ENCODE data around the gene SLC35A3.

DNA sequence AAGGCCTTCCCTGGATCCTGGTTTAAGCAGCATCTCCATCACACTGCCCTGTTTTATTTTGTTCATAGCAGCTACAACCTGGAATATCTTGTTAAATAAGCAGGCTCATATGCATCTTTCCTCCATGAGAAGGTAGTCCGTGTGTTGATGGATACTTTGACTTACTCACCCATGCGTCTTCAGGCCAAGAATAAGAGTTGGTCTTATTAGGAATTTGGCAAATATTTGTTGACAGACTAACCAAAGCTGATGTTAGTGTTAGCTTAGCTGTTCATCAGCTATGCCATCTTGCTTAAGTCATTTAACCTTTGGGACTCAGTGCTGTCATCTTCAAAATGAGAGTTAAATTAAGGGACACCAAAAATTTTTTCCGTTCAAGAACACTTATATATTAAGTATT lies 103.7 kb downstream of the SLC35A3 start:
- TF ChIP-seq, protein P1, sequence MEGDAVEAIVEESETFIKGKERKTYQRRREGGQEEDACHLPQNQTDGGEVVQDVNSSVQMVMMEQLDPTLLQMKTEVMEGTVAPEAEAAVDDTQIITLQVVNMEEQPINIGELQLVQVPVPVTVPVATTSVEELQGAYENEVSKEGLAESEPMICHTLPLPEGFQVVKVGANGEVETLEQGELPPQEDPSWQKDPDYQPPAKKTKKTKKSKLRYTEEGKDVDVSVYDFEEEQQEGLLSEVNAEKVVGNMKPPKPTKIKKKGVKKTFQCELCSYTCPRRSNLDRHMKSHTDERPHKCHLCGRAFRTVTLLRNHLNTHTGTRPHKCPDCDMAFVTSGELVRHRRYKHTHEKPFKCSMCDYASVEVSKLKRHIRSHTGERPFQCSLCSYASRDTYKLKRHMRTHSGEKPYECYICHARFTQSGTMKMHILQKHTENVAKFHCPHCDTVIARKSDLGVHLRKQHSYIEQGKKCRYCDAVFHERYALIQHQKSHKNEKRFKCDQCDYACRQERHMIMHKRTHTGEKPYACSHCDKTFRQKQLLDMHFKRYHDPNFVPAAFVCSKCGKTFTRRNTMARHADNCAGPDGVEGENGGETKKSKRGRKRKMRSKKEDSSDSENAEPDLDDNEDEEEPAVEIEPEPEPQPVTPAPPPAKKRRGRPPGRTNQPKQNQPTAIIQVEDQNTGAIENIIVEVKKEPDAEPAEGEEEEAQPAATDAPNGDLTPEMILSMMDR (IDR thresholded peaks at IDR 0.05 in 2 of 3, conservative IDR thresholded peaks at IDR 0.05 in 1 of 3; ENCODE audit: borderline replicate concordance in 1 of 3, insufficient read depth in 1 of 3, low read depth in 2 of 3, low read length in 2 of 3), result no peak
- TF ChIP-seq RAD21 (IDR thresholded peaks at IDR 0.05; ENCODE audit: low read depth), result no peak
- no peak for TF ChIP-seq EZH2phosphoT487 (IDR thresholded peaks at IDR 0.05; ENCODE audit: borderline replicate concordance)
- no peak for TF ChIP-seq SRF (IDR thresholded peaks at IDR 0.05; ENCODE audit: low read depth)
- TF ChIP-seq EZH2 (IDR thresholded peaks at IDR 0.05), result no peak
- no peak for TF ChIP-seq YY1 (IDR thresholded peaks at IDR 0.05; ENCODE audit: extremely low read depth, insufficient replicate concordance, low read depth, low read length)
- TF ChIP-seq ZNF274 (IDR thresholded peaks at IDR 0.05; ENCODE audit: low read depth, low read length), result no peak
- TF ChIP-seq, protein P2, sequence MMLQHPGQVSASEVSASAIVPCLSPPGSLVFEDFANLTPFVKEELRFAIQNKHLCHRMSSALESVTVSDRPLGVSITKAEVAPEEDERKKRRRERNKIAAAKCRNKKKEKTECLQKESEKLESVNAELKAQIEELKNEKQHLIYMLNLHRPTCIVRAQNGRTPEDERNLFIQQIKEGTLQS (IDR thresholded peaks at IDR 0.05), result no peak
